ENCODE data around the gene IRF2BP2. TPM values are rescaled to one million over a fixed set of nuclear protein-coding genes. Genes with fewer than 3 reads are reported as not detected.

IRF2BP2 gene
- total and polyA plus RNA-seq, 2 donors (not counting 1 experiment from before 2014, with no cell fraction given): 126 to 255 TPM

DNA sequence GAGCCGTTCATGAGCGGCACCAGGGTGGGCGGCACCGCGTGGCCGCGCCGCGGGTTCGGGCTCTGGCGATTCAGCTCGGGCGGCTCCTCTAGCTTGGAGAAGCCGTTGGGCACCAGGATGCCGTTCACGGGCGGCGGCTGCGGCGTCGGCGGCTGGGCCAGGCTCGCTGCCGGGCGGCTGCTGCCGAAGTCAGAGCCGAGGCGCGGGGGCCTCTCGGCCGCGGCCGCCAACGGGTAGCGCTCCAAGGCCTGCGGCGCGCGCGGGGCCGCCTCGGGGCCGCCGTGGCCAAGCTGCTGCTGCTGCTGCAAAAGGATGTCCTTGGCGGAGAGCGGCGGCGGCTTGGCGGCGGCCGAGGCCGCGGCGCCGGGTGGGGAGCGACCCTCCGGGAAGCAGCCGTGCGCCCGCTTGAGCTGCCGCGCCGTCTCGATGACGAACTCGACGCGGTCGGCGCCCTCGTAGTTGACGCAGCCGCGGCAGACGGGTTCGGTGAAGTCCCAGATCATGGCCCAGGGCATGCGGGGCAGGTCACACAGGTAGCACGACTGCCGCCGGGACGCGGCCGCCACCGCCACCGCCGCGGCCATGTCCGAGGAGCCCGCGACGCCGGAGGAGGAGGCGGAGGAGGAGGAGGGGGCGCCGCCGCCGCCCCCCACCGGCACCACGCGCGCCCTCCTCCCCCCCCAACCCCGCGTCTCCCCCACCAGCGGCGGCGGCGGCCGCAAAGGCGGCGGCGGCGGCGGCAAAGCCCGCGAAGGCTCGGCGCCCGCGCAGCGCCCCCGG, 877 bp downstream of the IRF2BP2 start:
- under 1% methylated on average over 94 of the region's 121 CpGs for WGBS (ENCODE audit: insufficient coverage)
- Histone ChIP-seq H3K4me2 (replicated peaks; ENCODE audit: low read depth, low read length, poor library complexity, severe bottlenecking) (peak overlapping the region; percentile 93), H3K27me3 (replicated peaks in 1 of 4; ENCODE audit: control extremely low read depth in 1 of 4, control insufficient read depth in 3 of 4, insufficient read depth in 4 of 4, low read length in 3 of 4) (no peaks in the 10 kb centered on the region), H3K36me3 (replicated peaks in 1 of 2; ENCODE audit: control extremely low read depth in 1 of 2, control insufficient read depth in 1 of 2, extremely low read depth in 1 of 2, insufficient read depth in 2 of 2, low read length in 1 of 2) (peaks cover 0 to 7% of the 10 kb centered on the region in 2 experiments), H3K9ac (ENCODE audit: low read length) (peak overlapping the region; percentile 76), H4K20me1 (ENCODE audit: control insufficient read depth, insufficient read depth, low read length, poor library complexity, severe bottlenecking) (peaks cover 20% of the 10 kb centered on the region), H3K4me3 (ENCODE audit: control extremely low read depth in 1 of 5, extremely low read depth in 1 of 5, insufficient read depth in 1 of 5, low read depth in 2 of 5, low read length in 4 of 5) (peak overlapping the region in 4 of 5 experiments; percentile 61 to 73 (median 66)), H3K9me3 (ENCODE audit: control extremely low read depth in 1 of 3, control insufficient read depth in 2 of 3, insufficient read depth in 1 of 3, low read length in 2 of 3) (peaks cover 0 to 4% (median 0%) of the 10 kb centered on the region in 3 donors), H3K27ac (ENCODE audit: low read length in 2 of 2) (peak overlapping the region; percentile 90 to 93), H3K4me1 (ENCODE audit: control insufficient read depth in 2 of 2, insufficient read depth in 2 of 2, low read length in 2 of 2) (peaks cover 57 to 61% of the 10 kb centered on the region in 2 donors), H2AFZ (ENCODE audit: insufficient read depth, low read depth, low read length, poor library complexity, severe bottlenecking) (no peak overlapping the region), H3K79me2 (ENCODE audit: control insufficient read depth, insufficient read depth, low read length) (peaks cover 45% of the 10 kb centered on the region)
- CTCF ChIA-PET: interaction anchor here (0.9 to 7.3 kb wide), 6 partner anchors 10 to 475 kb away, joined by 3 to 70 read pairs (median 4); no protein-coding TSS in a partner anchor
- H3K27me3 Mint-ChIP-seq: no peaks in the 10 kb centered on the region
- intact Hi-C loops (cut with micrococcal nuclease): loop anchor here (1.0 kb wide), 1 partner anchor 110 kb away; no protein-coding TSS in a partner anchor
- ATAC-seq (ENCODE audit: low read depth) (peak; percentile 5), DNase-seq (peak; percentile 91)
- H3K4me3 Mint-ChIP-seq: peak overlapping the region; percentile 92
- H3K27ac Mint-ChIP-seq: peak overlapping the region; percentile 98
- no peaks in the 10 kb centered on the region for H3K9me3 Mint-ChIP-seq (ENCODE audit: insufficient read depth)
- TF ChIP-seq, protein P1, sequence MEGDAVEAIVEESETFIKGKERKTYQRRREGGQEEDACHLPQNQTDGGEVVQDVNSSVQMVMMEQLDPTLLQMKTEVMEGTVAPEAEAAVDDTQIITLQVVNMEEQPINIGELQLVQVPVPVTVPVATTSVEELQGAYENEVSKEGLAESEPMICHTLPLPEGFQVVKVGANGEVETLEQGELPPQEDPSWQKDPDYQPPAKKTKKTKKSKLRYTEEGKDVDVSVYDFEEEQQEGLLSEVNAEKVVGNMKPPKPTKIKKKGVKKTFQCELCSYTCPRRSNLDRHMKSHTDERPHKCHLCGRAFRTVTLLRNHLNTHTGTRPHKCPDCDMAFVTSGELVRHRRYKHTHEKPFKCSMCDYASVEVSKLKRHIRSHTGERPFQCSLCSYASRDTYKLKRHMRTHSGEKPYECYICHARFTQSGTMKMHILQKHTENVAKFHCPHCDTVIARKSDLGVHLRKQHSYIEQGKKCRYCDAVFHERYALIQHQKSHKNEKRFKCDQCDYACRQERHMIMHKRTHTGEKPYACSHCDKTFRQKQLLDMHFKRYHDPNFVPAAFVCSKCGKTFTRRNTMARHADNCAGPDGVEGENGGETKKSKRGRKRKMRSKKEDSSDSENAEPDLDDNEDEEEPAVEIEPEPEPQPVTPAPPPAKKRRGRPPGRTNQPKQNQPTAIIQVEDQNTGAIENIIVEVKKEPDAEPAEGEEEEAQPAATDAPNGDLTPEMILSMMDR (IDR thresholded peaks at IDR 0.05): no peak
- TF ChIP-seq EZH2 (IDR thresholded peaks at IDR 0.05; ENCODE audit: borderline replicate concordance, insufficient read depth, low read depth, low read length, poor library complexity, severe bottlenecking): no peak
- POLR2A ChIA-PET: interaction anchor here (0.6 to 4.8 kb wide), 12 partner anchors 9 to 895 kb away, joined by 3 to 50 read pairs (median 5); partner anchors contain the start of gene B3GALNT2
- H3K4me1 Mint-ChIP-seq: peaks cover 65% of the 10 kb centered on the region
